ENCODE results near the gene KLHDC8A. TPM values are rescaled to one million over a fixed set of nuclear protein-coding genes. Genes with fewer than 3 reads are reported as not detected.

The KLHDC8A gene
- polyA plus RNA-seq, 3 donors, result 0.20 to 0.58 (median 0.34) TPM

GRCh38 chr1:205350691-205351141, 6.0 kb downstream of the KLHDC8A start:
- WGBS, 3 donors, result 70 to 86% (median 73%) methylated on average over 8 of the region's 8 CpGs
- H3K27ac ChIP-seq (ENCODE audit: low read depth, low read length), result no peak overlapping the region

- WGBS, 3 donors, result 80 to 85% (median 82%) methylated on average over 4 of the region's 4 CpGs
Measured at GRCh38 chr1:205350124-205350523, 6.6 kb downstream of the KLHDC8A start.

GRCh38 chr1:205348554-205349487, 7.9 kb downstream of the KLHDC8A start:
- H3K27ac ChIP-seq (ENCODE audit: low read depth, low read length), result no peak overlapping the region
- 64 to 72% (median 66%) methylated on average over 5 of the region's 5 CpGs for WGBS, 3 donors

More at GRCh38 chr1:205350124-205350523, 6.6 kb downstream of the KLHDC8A start:
- H3K27ac ChIP-seq (ENCODE audit: low read depth, low read length), result no peak overlapping the region

GRCh38 chr1:205346956-205347574, 9.7 kb downstream of the KLHDC8A start:
- 76 to 86% (median 79%) methylated on average over 10 of the region's 10 CpGs for WGBS, 3 donors

GRCh38 chr1:205345761-205346160, 11.0 kb downstream of the KLHDC8A start:
- no peak overlapping the region for H3K27ac ChIP-seq (ENCODE audit: low read depth, low read length)
- WGBS, 3 donors, result 89 to 96% (median 90%) methylated on average over 11 of the region's 11 CpGs

More at GRCh38 chr1:205346956-205347574, 9.7 kb downstream of the KLHDC8A start:
- H3K27ac ChIP-seq (ENCODE audit: low read depth, low read length), result no peak overlapping the region

- WGBS, 3 donors, result 9 to 13% (median 11%) methylated on average over 53 to 59 of the region's 59 CpGs
- H3K27ac ChIP-seq (ENCODE audit: low read depth, low read length), result no peak overlapping the region
Measured at GRCh38 chr1:205344066-205344928, 12.4 kb downstream of the KLHDC8A start.

- 4 to 6% (median 5%) methylated on average over 36 to 63 of the region's 63 CpGs for WGBS, 3 donors
- H3K27ac ChIP-seq (ENCODE audit: low read depth, low read length), result no peak overlapping the region
Measured at GRCh38 chr1:205343431-205344065, 13.2 kb downstream of the KLHDC8A start.

- H3K27ac ChIP-seq (ENCODE audit: low read depth, low read length), result no peak overlapping the region
- WGBS, 3 donors, result 60 to 89% (median 72%) methylated on average over 12 of the region's 12 CpGs
Measured at GRCh38 chr1:205342986-205343385, 13.7 kb downstream of the KLHDC8A start.

GRCh38 chr1:205340676-205341075, 16.0 kb downstream of the KLHDC8A start:
- no peak overlapping the region for H3K27ac ChIP-seq (ENCODE audit: low read depth, low read length)
- 91 to 98% (median 94%) methylated on average over 1 of the region's 1 CpG for WGBS, 3 donors

- WGBS, 3 donors, result 93 to 100% (median 98%) methylated on average over 4 of the region's 4 CpGs
- H3K27ac ChIP-seq (ENCODE audit: low read depth, low read length), result no peak overlapping the region
Measured at GRCh38 chr1:205339717-205340116, 17.0 kb downstream of the KLHDC8A start.

GRCh38 chr1:205339197-205339702, 17.5 kb downstream of the KLHDC8A start:
- no peak overlapping the region for H3K27ac ChIP-seq (ENCODE audit: low read depth, low read length)
- WGBS, 3 donors, result 82 to 90% (median 82%) methylated on average over 21 of the region's 21 CpGs

GRCh38 chr1:205338011-205338410, 18.7 kb downstream of the KLHDC8A start:
- no peak overlapping the region for H3K27ac ChIP-seq (ENCODE audit: low read depth, low read length)
- WGBS, 3 donors, result 74 to 84% (median 79%) methylated on average over 7 of the region's 7 CpGs

- H3K27ac ChIP-seq (ENCODE audit: low read depth, low read length), result no peak overlapping the region
- 77 to 81% (median 78%) methylated on average over 7 of the region's 7 CpGs for WGBS, 3 donors
Measured at GRCh38 chr1:205337481-205337880, 19.2 kb downstream of the KLHDC8A start.

- H3K27ac ChIP-seq (ENCODE audit: low read depth, low read length), result no peak overlapping the region
- WGBS, 3 donors, result 5 to 8% (median 6%) methylated on average over 4 of the region's 4 CpGs
Measured at GRCh38 chr1:205335692-205336091, 21.0 kb downstream of the KLHDC8A start.

- H3K27ac ChIP-seq (ENCODE audit: low read depth, low read length), result no peak overlapping the region
- WGBS, 3 donors, result 85 to 90% (median 88%) methylated on average over 11 of the region's 11 CpGs
Measured at GRCh38 chr1:205332015-205332791, 24.5 kb downstream of the KLHDC8A start.

GRCh38 chr1:205330150-205330549, 26.6 kb downstream of the KLHDC8A start:
- WGBS, 3 donors, result 39 to 63% (median 55%) methylated on average over 2 of the region's 2 CpGs
- H3K27ac ChIP-seq (ENCODE audit: low read depth, low read length), result no peak overlapping the region

- H3K27ac ChIP-seq (ENCODE audit: low read depth, low read length), result no peak overlapping the region
- 60 to 89% (median 77%) methylated on average over 5 of the region's 5 CpGs for WGBS, 3 donors
Measured at GRCh38 chr1:205329719-205330118, 27.0 kb downstream of the KLHDC8A start.
